ENCODE data around the gene SPIB.
"Not testable (repeated sequence)": the region's sequence is repeated elsewhere in the genome, so short reads cannot be mapped to it uniquely, and the experiment has no call there.

The SPIB gene

DNA sequence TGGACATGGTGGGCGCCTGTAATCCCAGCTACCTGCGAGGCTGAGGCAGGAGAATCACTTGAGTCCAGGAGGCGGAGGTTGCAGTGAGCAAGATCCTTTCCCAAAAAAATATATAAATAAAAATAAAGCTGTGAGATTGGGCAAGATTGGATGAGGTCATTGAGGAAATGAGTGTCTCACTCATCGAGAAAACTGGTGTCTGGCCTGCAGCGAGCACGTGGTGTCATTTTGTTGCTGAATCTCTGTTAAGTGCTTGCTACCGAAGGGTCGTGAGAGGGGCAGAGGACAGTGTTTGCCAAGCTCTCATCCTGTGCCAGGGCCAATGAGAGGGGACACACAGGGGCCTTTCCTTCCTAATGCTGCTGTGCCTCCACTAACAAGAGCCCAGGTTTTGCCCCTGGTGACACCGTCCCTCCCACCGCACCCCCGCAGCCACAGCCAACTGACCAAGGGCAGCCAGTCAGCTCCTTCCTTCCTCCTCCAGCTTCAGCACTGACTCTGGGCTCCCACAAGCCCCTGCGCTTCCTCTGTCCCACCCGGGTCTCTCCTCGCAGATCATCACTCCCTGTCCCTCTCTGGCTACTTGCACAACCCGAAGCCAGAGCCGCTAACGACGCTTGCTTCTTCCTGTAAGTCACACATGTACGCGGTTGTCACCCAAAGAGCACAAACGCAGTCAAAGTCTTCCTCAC, 31.4 kb upstream of the SPIB start:
- Mint-ChIP-seq H3K4me1 (peaks cover 16% of the 10 kb centered on the region), H3K27ac (no peak overlapping the region), H3K4me3 (peak overlapping the region; percentile 47 to 68 (median 60)), H3K27me3 (ENCODE audit: low read depth) (no peaks in the 10 kb centered on the region), H3K36me3 (ENCODE audit: low read depth) (peaks cover 27% of the 10 kb centered on the region), H3K9me3 (no peaks in the 10 kb centered on the region)
- TF ChIP-seq, protein P1, sequence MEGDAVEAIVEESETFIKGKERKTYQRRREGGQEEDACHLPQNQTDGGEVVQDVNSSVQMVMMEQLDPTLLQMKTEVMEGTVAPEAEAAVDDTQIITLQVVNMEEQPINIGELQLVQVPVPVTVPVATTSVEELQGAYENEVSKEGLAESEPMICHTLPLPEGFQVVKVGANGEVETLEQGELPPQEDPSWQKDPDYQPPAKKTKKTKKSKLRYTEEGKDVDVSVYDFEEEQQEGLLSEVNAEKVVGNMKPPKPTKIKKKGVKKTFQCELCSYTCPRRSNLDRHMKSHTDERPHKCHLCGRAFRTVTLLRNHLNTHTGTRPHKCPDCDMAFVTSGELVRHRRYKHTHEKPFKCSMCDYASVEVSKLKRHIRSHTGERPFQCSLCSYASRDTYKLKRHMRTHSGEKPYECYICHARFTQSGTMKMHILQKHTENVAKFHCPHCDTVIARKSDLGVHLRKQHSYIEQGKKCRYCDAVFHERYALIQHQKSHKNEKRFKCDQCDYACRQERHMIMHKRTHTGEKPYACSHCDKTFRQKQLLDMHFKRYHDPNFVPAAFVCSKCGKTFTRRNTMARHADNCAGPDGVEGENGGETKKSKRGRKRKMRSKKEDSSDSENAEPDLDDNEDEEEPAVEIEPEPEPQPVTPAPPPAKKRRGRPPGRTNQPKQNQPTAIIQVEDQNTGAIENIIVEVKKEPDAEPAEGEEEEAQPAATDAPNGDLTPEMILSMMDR (IDR thresholded peaks at IDR 0.05; ENCODE audit: unreplicated experiment in 3 of 3) = no peak

DNA sequence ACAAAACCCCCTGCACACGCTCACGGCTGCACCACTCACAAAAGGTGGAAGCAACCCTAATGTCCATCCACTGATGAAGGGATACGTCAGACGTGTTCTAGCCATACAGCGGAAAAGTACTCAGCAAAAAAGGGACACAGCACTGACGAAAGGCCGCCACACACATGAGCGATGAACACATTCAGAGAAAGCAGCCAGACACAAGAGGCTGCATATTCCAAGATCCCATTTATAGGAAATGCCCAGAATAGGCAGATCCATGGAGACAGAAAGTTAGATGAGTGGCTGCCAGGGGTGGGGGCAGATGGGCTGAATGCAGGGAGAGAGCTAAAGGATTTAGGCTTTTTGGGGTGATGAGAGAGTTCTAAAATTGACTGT, 30.9 kb upstream of the SPIB start:
- H3K4me3 Mint-ChIP-seq = peak overlapping the region; percentile 47 to 68 (median 60)
- no peak overlapping the region for H3K27ac Mint-ChIP-seq
- H3K4me1 Mint-ChIP-seq = peaks cover 16% of the 10 kb centered on the region
- peaks cover 33% of the 10 kb centered on the region for H3K36me3 Mint-ChIP-seq (ENCODE audit: low read depth)
- no peaks in the 10 kb centered on the region for H3K27me3 Mint-ChIP-seq (ENCODE audit: low read depth)
- TF ChIP-seq, protein P1 (IDR thresholded peaks at IDR 0.05; ENCODE audit: unreplicated experiment in 3 of 3) = no peak
- no peaks in the 10 kb centered on the region for H3K9me3 Mint-ChIP-seq

DNA sequence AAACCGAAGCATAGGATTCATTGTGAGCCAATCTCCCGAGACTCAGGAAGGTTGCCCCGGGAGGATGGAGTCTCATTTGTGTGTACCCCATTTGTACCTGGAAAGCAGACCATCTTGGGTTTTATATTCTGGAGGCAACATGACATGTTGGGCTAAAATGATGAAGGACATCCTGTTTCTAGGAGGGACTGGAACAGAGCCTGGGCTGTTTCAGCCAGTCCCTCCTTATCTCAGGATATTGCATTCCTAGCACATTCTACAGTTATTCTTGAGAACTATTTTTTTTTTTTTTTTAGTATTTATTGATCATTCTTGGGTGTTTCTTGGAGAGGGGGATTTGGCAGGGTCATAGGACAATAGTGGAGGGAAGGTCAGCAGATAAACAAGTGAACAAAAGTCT, 28.4 kb upstream of the SPIB start:
- H3K27ac Mint-ChIP-seq; H3K9me3 Mint-ChIP-seq; H3K4me3 Mint-ChIP-seq; H3K4me1 Mint-ChIP-seq; H3K27me3 Mint-ChIP-seq (ENCODE audit: low read depth): not testable (repeated sequence)
- peaks cover 47% of the 10 kb centered on the region for H3K36me3 Mint-ChIP-seq (ENCODE audit: low read depth)

DNA sequence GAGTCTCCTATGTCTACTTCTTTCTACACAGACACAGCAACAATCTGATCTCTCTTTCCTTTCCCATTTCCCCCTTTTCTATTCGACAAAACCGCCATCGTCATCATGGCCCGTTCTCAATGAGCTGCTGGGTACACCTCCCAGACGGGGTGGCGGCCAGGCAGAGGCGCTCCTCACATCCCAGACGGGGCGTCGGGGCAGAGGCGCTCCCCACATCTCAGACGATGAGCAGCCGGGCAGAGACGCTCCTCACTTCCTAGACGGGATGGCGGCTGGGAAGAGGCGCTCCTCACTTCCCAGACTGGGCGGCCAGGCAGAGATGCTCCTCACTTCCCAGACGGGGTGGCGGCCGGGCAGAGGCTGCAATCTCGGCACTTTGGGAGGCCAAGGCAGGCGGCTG, 27.8 kb upstream of the SPIB start:
- H3K27ac Mint-ChIP-seq; H3K27me3 Mint-ChIP-seq (ENCODE audit: low read depth); H3K4me1 Mint-ChIP-seq; H3K9me3 Mint-ChIP-seq; H3K4me3 Mint-ChIP-seq: not testable (repeated sequence)
- H3K36me3 Mint-ChIP-seq (ENCODE audit: low read depth) = peaks cover 51% of the 10 kb centered on the region

DNA sequence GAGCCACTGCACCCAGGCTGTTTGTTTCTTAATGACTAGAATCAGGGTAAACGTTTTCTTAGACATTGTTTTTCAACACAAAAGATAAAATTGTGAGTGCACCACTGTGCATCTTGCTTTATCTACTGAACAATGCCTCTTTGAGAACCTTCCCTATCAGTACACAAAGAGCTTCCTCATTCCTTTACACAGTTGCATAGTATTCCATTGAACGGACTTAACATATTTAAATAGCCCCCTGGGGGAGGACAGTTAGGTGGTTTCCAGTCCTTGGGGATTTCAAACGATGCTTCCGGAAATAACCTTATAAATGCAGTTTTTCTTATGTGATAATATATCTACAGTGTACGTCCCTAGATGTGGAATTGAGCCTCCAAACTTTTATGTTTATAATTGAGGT, 26.0 kb upstream of the SPIB start:
- no peak overlapping the region for H3K4me3 Mint-ChIP-seq
- no peaks in the 10 kb centered on the region for H3K4me1 Mint-ChIP-seq
- no peaks in the 10 kb centered on the region for H3K27me3 Mint-ChIP-seq (ENCODE audit: low read depth)
- TF ChIP-seq, protein P1 (IDR thresholded peaks at IDR 0.05; ENCODE audit: unreplicated experiment in 3 of 3) = no peak
- peaks cover 49% of the 10 kb centered on the region for H3K36me3 Mint-ChIP-seq (ENCODE audit: low read depth)
- no peak overlapping the region for H3K27ac Mint-ChIP-seq
- peaks cover 2% of the 10 kb centered on the region for H3K9me3 Mint-ChIP-seq

DNA sequence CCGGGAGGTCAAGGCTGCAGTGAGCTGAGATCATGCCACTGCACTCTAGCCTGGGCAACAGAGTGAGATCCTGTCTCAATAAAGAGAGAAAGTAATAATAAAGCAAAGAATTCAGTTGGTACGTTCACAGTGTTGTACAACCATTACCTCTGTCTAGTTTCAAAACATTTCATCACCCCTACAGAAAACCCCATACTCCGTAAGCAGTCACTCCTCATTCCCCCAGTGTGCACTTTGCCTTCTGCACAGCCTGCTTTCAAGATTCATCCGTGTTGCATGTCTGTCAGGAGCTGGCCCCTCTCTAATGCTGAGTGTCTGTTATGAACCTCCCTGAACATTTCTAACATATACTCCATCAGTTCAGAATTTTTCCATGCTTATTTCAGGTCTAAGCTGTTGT, 25.1 kb upstream of the SPIB start:
- H3K4me3 Mint-ChIP-seq = no peak overlapping the region

DNA sequence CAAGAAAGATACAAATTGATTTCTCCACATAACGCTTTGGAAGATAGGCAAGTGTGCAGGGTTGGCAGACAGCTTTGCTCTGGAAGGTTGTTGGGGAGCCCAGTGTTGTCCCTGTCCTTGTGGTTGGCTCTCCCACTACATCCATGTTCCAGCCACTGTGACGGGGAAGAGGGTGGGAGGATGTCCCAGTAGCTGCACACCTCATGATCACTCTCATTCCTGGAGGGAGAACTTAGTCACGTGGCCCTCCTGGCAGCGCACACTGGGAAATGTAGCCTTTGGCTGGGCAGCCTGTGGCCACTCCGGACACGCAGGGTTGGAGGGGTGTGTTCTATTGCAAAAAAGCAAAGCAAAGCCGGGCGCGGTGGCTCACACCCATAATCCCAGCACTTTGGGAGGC, 24.7 kb upstream of the SPIB start:
- Mint-ChIP-seq H3K27me3 (ENCODE audit: low read depth) (no peaks in the 10 kb centered on the region), H3K9me3 (peaks cover 2% of the 10 kb centered on the region)

More for the DNA sequence above, 25.1 kb upstream of the SPIB start:
- Mint-ChIP-seq H3K4me1 (no peaks in the 10 kb centered on the region), H3K27me3 (ENCODE audit: low read depth) (no peaks in the 10 kb centered on the region), H3K36me3 (ENCODE audit: low read depth) (peaks cover 45% of the 10 kb centered on the region), H3K9me3 (peaks cover 2% of the 10 kb centered on the region), H3K27ac (no peak overlapping the region)
- TF ChIP-seq, protein P1 (IDR thresholded peaks at IDR 0.05; ENCODE audit: unreplicated experiment in 3 of 3) = no peak

More for the DNA sequence above, 24.7 kb upstream of the SPIB start:
- Mint-ChIP-seq H3K36me3 (ENCODE audit: low read depth) (peaks cover 45% of the 10 kb centered on the region), H3K27ac (no peak overlapping the region), H3K4me1 (no peaks in the 10 kb centered on the region), H3K4me3 (no peak overlapping the region)
- TF ChIP-seq, protein P1 (IDR thresholded peaks at IDR 0.05; ENCODE audit: unreplicated experiment in 3 of 3) = no peak
